Peyer's patch (tissue), 4 donors: ENCODE results near the gene HTT. TPM values are rescaled to one million over a fixed set of nuclear protein-coding genes. Genes with fewer than 3 reads are reported as not detected.

Experiments used
- DNase-seq, 3 donors: peaks; one replicate each; pipeline ENCODE4 v3.0.0-alpha.2; 2017 to 2019
- H3K27ac ChIP-seq, 4 donors: fragments of 200-600 bp; sonication (generic); one replicate each; pipeline ENCODE4 v1.5.1; 2016 to 2019
- H3K27me3 ChIP-seq, 2 donors: fragments of 200-600 bp; sonication (generic); one replicate each; pipeline ENCODE4 v1.5.1; 2019
- H3K36me3 ChIP-seq, 3 donors: fragments of 200-600 bp; sonication (generic); one replicate each; pipeline ENCODE4 v1.5.1; 2016 to 2019
- H3K4me1 ChIP-seq, 4 donors: fragments of 200-600 bp; sonication (generic); one replicate each; pipeline ENCODE4 v1.5.1; 2016 to 2019
- H3K4me3 ChIP-seq, 4 donors: fragments of 200-600 bp; sonication (generic); 1 replicate in 3 of 4; 2 replicates in 1 of 4; pipeline ENCODE4 v1.5.1; 2016 to 2019; ENCODE audit warnings: mild to moderate bottlenecking in 1 of 4
- H3K9me3 ChIP-seq, 4 donors: fragments of 200-600 bp; sonication (generic); one replicate each; pipeline ENCODE4 v1.5.1; 2016 to 2019; ENCODE audit warnings: mild to moderate bottlenecking in 1 of 4
- CTCF ChIP-seq, 6 experiments: fragments of 450-650 bp in 4 of 6; fragments of 200-600 bp in 2 of 6; sonication (generic) in 1 of 6; IDR thresholded peaks; one replicate each; pipeline ENCODE4 v1.5.1; 2017 to 2019; ENCODE audit warnings: antibody characterized with exemption in 6 of 6, mild to moderate bottlenecking in 3 of 6, moderate library complexity in 1 of 6
- POLR2A ChIP-seq, 2 donors: fragments of 450-650 bp; IDR thresholded peaks; one replicate each; pipeline ENCODE4 v1.5.1; 2017; ENCODE audit warnings: antibody characterized with exemption in 2 of 2, mild to moderate bottlenecking in 2 of 2, moderate library complexity in 2 of 2
- total RNA-seq, 4 donors: library from RNA; depleted of rRNA; stranded (reverse); fragments of >200 nt; gene quantifications; one replicate each; pipeline ENCODE4 v1.1.0, GENCODE V29; 2016

Gene HTT
- total RNA-seq, 4 donors from 2014 or later, result 62.3 to 133 (median 113) TPM

GRCh38 chr4:3220476-3221183 is 146.1 kb downstream of the HTT start:
- H3K4me3 ChIP-seq, result no peak overlapping the region
- H3K36me3 ChIP-seq, result peaks cover 0 to 97% (median 2%) of the 10 kb centered on the region in 3 donors
- no peaks in the 10 kb centered on the region for H3K4me1 ChIP-seq
- DNase-seq, result no peak
- H3K9me3 ChIP-seq, result no peaks in the 10 kb centered on the region
- no peaks in the 10 kb centered on the region for H3K27me3 ChIP-seq
- H3K27ac ChIP-seq, result no peak overlapping the region
- TF ChIP-seq POLR2A (IDR thresholded peaks at IDR 0.05) (no peak), CTCF (IDR thresholded peaks at IDR 0.05) (no peak)

GRCh38 chr4:3221184-3221494 is 146.7 kb downstream of the HTT start:
- Histone ChIP-seq H3K4me3 (no peak overlapping the region), H3K36me3 (peaks cover 0 to 95% (median 0%) of the 10 kb centered on the region in 3 donors), H3K4me1 (no peaks in the 10 kb centered on the region), H3K27me3 (no peaks in the 10 kb centered on the region), H3K27ac (no peak overlapping the region), H3K9me3 (no peaks in the 10 kb centered on the region)
- TF ChIP-seq CTCF (IDR thresholded peaks at IDR 0.05) (no peak), POLR2A (IDR thresholded peaks at IDR 0.05) (no peak)
- no peak for DNase-seq

GRCh38 chr4:3221996-3222395 is 147.5 kb downstream of the HTT start:
- H3K4me3 ChIP-seq, result no peak overlapping the region
- H3K27me3 ChIP-seq, result no peaks in the 10 kb centered on the region
- H3K27ac ChIP-seq, result no peak overlapping the region
- TF ChIP-seq CTCF (IDR thresholded peaks at IDR 0.05), result no peak
- TF ChIP-seq POLR2A (IDR thresholded peaks at IDR 0.05), result no peak
- H3K9me3 ChIP-seq, result no peaks in the 10 kb centered on the region
- H3K36me3 ChIP-seq, result peaks cover 0 to 93% (median 0%) of the 10 kb centered on the region in 3 donors
- H3K4me1 ChIP-seq, result no peaks in the 10 kb centered on the region
- peak in 1 of 3 donors; percentile 19 for DNase-seq

GRCh38 chr4:3223346-3223745 is 148.9 kb downstream of the HTT start:
- no peak for TF ChIP-seq CTCF (IDR thresholded peaks at IDR 0.05)
- TF ChIP-seq POLR2A (IDR thresholded peaks at IDR 0.05), result no peak
- peak in 1 of 3 donors; percentile 25 for DNase-seq
- Histone ChIP-seq H3K27ac (no peak overlapping the region), H3K4me3 (no peak overlapping the region), H3K36me3 (peaks cover 0 to 82% (median 0%) of the 10 kb centered on the region in 3 donors), H3K4me1 (no peaks in the 10 kb centered on the region), H3K27me3 (no peaks in the 10 kb centered on the region), H3K9me3 (no peaks in the 10 kb centered on the region)

- peaks cover 0 to 82% (median 0%) of the 10 kb centered on the region in 3 donors for H3K36me3 ChIP-seq
- no peaks in the 10 kb centered on the region for H3K9me3 ChIP-seq
- no peaks in the 10 kb centered on the region for H3K27me3 ChIP-seq
- DNase-seq, result no peak
- H3K4me3 ChIP-seq, result no peak overlapping the region
- H3K27ac ChIP-seq, result no peak overlapping the region
- no peaks in the 10 kb centered on the region for H3K4me1 ChIP-seq
- TF ChIP-seq POLR2A (IDR thresholded peaks at IDR 0.05) (no peak), CTCF (IDR thresholded peaks at IDR 0.05) (no peak)
These were observed 149.7 kb downstream of the HTT start for GRCh38 chr4:3223956-3224748.
